ENCODE measurements around the gene CACNA1C.
"Not testable (repeated sequence)": the region's sequence is repeated elsewhere in the genome, so short reads cannot be mapped to it uniquely, and the experiment has no call there.

The CACNA1C gene

GRCh38 chr12:2682296-2683251 is 629.8 kb downstream of the CACNA1C start:
- H3K9me3 ChIP-seq (ENCODE audit: control insufficient read depth in 2 of 2, low read length in 2 of 2): no peaks in the 10 kb centered on the region
- no peaks in the 10 kb centered on the region for H3K36me3 ChIP-seq (ENCODE audit: control insufficient read depth in 2 of 2, insufficient read depth in 2 of 2, low read length in 2 of 2)
- H3K4me3 ChIP-seq (ENCODE audit: low read length in 2 of 2): no peak overlapping the region
- H3K4me1 ChIP-seq (ENCODE audit: control insufficient read depth in 2 of 2, insufficient read depth in 2 of 2, low read length in 2 of 2): peaks cover 6% of the 10 kb centered on the region in 2 donors
- no peaks in the 10 kb centered on the region for H3K27me3 ChIP-seq (ENCODE audit: control insufficient read depth in 2 of 2, insufficient read depth in 2 of 2, low read length in 2 of 2)
- H3K27ac ChIP-seq (ENCODE audit: low read depth in 2 of 2, low read length in 2 of 2): no peak overlapping the region
- H3K9ac ChIP-seq (ENCODE audit: low read depth in 1 of 2, low read length in 2 of 2): no peak overlapping the region

GRCh38 chr12:2683283-2684025 is 630.7 kb downstream of the CACNA1C start:
- no peaks in the 10 kb centered on the region for H3K36me3 ChIP-seq (ENCODE audit: control insufficient read depth in 2 of 2, insufficient read depth in 2 of 2, low read length in 2 of 2)
- no peak overlapping the region for H3K9ac ChIP-seq (ENCODE audit: low read depth in 1 of 2, low read length in 2 of 2)
- no peaks in the 10 kb centered on the region for H3K27me3 ChIP-seq (ENCODE audit: control insufficient read depth in 2 of 2, insufficient read depth in 2 of 2, low read length in 2 of 2)
- peaks cover 6% of the 10 kb centered on the region in 2 donors for H3K4me1 ChIP-seq (ENCODE audit: control insufficient read depth in 2 of 2, insufficient read depth in 2 of 2, low read length in 2 of 2)
- H3K4me3 ChIP-seq (ENCODE audit: low read length in 2 of 2): no peak overlapping the region
- H3K27ac ChIP-seq (ENCODE audit: low read depth in 2 of 2, low read length in 2 of 2): no peak overlapping the region
- no peaks in the 10 kb centered on the region for H3K9me3 ChIP-seq (ENCODE audit: control insufficient read depth in 2 of 2, low read length in 2 of 2)

- not testable (repeated sequence) for H3K9ac ChIP-seq (ENCODE audit: low read depth in 1 of 2, low read length in 2 of 2); H3K4me3 ChIP-seq (ENCODE audit: low read length in 2 of 2); H3K36me3 ChIP-seq (ENCODE audit: control insufficient read depth in 2 of 2, insufficient read depth in 2 of 2, low read length in 2 of 2); H3K27ac ChIP-seq (ENCODE audit: low read depth in 2 of 2, low read length in 2 of 2); H3K9me3 ChIP-seq (ENCODE audit: control insufficient read depth in 2 of 2, low read length in 2 of 2); H3K27me3 ChIP-seq (ENCODE audit: control insufficient read depth in 2 of 2, insufficient read depth in 2 of 2, low read length in 2 of 2); H3K4me1 ChIP-seq (ENCODE audit: control insufficient read depth in 2 of 2, insufficient read depth in 2 of 2, low read length in 2 of 2)
These were observed 631.2 kb downstream of the CACNA1C start for GRCh38 chr12:2684026-2684325.

DNA sequence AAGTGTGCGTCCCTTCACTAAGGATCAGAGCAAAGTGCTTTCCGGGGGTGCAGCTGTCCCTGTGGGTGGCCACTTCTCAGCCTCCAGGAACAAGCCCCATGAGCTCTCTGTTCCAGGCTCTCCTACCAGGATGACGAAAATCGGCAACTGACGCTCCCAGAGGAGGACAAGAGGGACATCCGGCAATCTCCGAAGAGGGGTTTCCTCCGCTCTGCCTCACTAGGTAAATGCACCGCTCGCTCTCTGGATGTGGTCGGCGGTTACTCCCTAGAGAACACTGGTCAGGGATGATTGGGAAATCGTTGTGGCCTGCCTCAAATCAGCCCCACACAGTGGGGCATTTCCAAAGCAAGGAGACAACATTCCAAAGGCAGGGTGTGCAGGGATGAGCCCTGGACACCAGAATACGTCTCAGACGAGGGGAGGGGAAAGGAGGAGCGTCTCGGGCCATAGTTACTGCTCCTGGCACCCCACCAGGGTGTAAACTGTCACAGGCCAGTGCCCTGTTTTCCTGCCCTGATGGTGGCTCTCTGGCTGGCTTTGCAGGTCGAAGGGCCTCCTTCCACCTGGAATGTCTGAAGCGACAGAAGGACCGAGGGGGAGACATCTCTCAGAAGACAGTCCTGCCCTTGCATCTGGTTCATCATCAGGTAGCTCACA is 633.0 kb downstream of the CACNA1C start:
- H3K9ac ChIP-seq (ENCODE audit: low read depth in 1 of 2, low read length in 2 of 2); H3K4me1 ChIP-seq (ENCODE audit: control insufficient read depth in 2 of 2, insufficient read depth in 2 of 2, low read length in 2 of 2); H3K9me3 ChIP-seq (ENCODE audit: control insufficient read depth in 2 of 2, low read length in 2 of 2); H3K27me3 ChIP-seq (ENCODE audit: control insufficient read depth in 2 of 2, insufficient read depth in 2 of 2, low read length in 2 of 2); H3K27ac ChIP-seq (ENCODE audit: low read depth in 2 of 2, low read length in 2 of 2); H3K4me3 ChIP-seq (ENCODE audit: low read length in 2 of 2); H3K36me3 ChIP-seq (ENCODE audit: control insufficient read depth in 2 of 2, insufficient read depth in 2 of 2, low read length in 2 of 2): not testable (repeated sequence)

- H3K9ac ChIP-seq (ENCODE audit: low read depth in 1 of 2, low read length in 2 of 2): no peak overlapping the region
- peaks cover 0 to 4% of the 10 kb centered on the region in 2 donors for H3K27me3 ChIP-seq (ENCODE audit: control insufficient read depth in 2 of 2, insufficient read depth in 2 of 2, low read length in 2 of 2)
- no peaks in the 10 kb centered on the region for H3K36me3 ChIP-seq (ENCODE audit: control insufficient read depth in 2 of 2, insufficient read depth in 2 of 2, low read length in 2 of 2)
- peaks cover 6% of the 10 kb centered on the region in 2 donors for H3K4me1 ChIP-seq (ENCODE audit: control insufficient read depth in 2 of 2, insufficient read depth in 2 of 2, low read length in 2 of 2)
- no peaks in the 10 kb centered on the region for H3K9me3 ChIP-seq (ENCODE audit: control insufficient read depth in 2 of 2, low read length in 2 of 2)
- no peak overlapping the region for H3K27ac ChIP-seq (ENCODE audit: low read depth in 2 of 2, low read length in 2 of 2)
- no peak overlapping the region for H3K4me3 ChIP-seq (ENCODE audit: low read length in 2 of 2)
These were observed 633.5 kb downstream of the CACNA1C start for GRCh38 chr12:2686280-2686646.

DNA sequence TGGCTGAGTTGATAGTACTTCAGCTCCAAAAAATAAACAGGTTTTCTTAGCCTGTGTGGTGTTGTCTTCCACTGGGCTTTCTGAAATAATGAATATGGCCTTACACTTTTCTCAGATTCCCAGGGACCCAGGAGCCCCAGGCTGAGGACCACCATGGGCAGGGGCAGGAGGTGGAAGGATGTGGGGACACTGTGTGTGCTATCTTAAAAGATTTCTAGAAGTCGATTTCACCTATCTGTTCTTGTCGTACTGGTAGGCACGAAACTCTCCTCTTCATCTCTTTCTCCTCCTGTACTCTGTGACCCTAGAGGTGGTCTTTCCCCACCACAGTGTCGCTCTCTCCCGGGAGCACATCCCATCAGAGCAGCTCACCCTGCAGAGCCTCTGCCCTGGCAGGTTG is 634.3 kb downstream of the CACNA1C start:
- Histone ChIP-seq H3K27me3 (ENCODE audit: control insufficient read depth in 2 of 2, insufficient read depth in 2 of 2, low read length in 2 of 2) (peaks cover 0 to 4% of the 10 kb centered on the region in 2 donors), H3K36me3 (ENCODE audit: control insufficient read depth in 2 of 2, insufficient read depth in 2 of 2, low read length in 2 of 2) (no peaks in the 10 kb centered on the region), H3K4me1 (ENCODE audit: control insufficient read depth in 2 of 2, insufficient read depth in 2 of 2, low read length in 2 of 2) (peaks cover 6 to 11% of the 10 kb centered on the region in 2 donors), H3K9ac (ENCODE audit: low read depth in 1 of 2, low read length in 2 of 2) (no peak overlapping the region), H3K4me3 (ENCODE audit: low read length in 2 of 2) (no peak overlapping the region), H3K9me3 (ENCODE audit: control insufficient read depth in 2 of 2, low read length in 2 of 2) (no peaks in the 10 kb centered on the region), H3K27ac (ENCODE audit: low read depth in 2 of 2, low read length in 2 of 2) (no peak overlapping the region)

DNA sequence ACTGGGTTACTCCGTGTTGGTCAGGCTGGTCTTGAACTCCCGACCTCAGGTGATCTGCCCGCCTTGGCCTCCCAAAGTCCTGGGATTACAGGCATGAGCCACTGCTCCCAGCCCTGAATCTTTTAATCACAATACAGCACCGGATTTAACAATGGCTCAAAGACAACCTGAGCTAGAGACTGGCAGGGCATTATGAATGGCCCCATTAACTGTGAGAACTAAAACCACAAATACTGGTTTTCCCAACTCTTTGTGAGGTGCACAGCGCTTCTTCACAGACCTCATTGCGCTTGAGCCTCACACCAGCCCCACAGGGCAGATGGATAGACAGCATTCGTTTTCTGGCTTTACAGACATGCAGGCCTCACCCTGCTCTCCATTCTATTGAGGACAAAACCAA is 634.9 kb downstream of the CACNA1C start:
- no peaks in the 10 kb centered on the region for H3K36me3 ChIP-seq (ENCODE audit: control insufficient read depth in 2 of 2, insufficient read depth in 2 of 2, low read length in 2 of 2)
- H3K27me3 ChIP-seq (ENCODE audit: control insufficient read depth in 2 of 2, insufficient read depth in 2 of 2, low read length in 2 of 2): peaks cover 0 to 4% of the 10 kb centered on the region in 2 donors
- H3K27ac ChIP-seq (ENCODE audit: low read depth in 2 of 2, low read length in 2 of 2): no peak overlapping the region
- H3K4me1 ChIP-seq (ENCODE audit: control insufficient read depth in 2 of 2, insufficient read depth in 2 of 2, low read length in 2 of 2): peaks cover 6 to 11% of the 10 kb centered on the region in 2 donors
- no peaks in the 10 kb centered on the region for H3K9me3 ChIP-seq (ENCODE audit: control insufficient read depth in 2 of 2, low read length in 2 of 2)
- no peak overlapping the region for H3K4me3 ChIP-seq (ENCODE audit: low read length in 2 of 2)
- H3K9ac ChIP-seq (ENCODE audit: low read depth in 1 of 2, low read length in 2 of 2): no peak overlapping the region

GRCh38 chr12:2688381-2688931 is 635.7 kb downstream of the CACNA1C start:
- no peaks in the 10 kb centered on the region for H3K9me3 ChIP-seq (ENCODE audit: control insufficient read depth in 2 of 2, low read length in 2 of 2)
- H3K4me3 ChIP-seq (ENCODE audit: low read length in 2 of 2): no peak overlapping the region
- H3K9ac ChIP-seq (ENCODE audit: low read depth in 1 of 2, low read length in 2 of 2): no peak overlapping the region
- H3K36me3 ChIP-seq (ENCODE audit: control insufficient read depth in 2 of 2, insufficient read depth in 2 of 2, low read length in 2 of 2): no peaks in the 10 kb centered on the region
- H3K4me1 ChIP-seq (ENCODE audit: control insufficient read depth in 2 of 2, insufficient read depth in 2 of 2, low read length in 2 of 2): peaks cover 3 to 9% of the 10 kb centered on the region in 2 donors
- peaks cover 0 to 4% of the 10 kb centered on the region in 2 donors for H3K27me3 ChIP-seq (ENCODE audit: control insufficient read depth in 2 of 2, insufficient read depth in 2 of 2, low read length in 2 of 2)
- H3K27ac ChIP-seq (ENCODE audit: low read depth in 2 of 2, low read length in 2 of 2): no peak overlapping the region

DNA sequence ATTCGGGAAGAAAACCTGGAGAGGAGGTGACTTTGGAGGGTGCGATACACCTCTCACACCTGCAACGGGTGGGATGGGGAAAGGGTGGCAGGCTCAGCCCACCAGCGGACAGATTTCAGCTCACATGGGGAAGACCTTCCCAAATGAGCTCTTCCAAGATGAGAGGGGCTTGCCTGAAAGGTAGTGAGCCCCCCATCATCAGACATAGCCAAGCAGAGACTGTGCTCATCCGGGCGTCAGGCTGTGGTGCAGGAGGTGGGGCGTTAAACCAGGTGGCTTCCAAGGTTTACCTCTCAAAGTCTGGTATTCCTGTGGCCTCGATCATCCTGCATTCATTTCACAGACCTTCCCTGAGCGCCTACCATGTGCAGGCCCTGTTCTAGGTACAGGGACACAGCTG is 636.6 kb downstream of the CACNA1C start:
- Histone ChIP-seq H3K9me3 (ENCODE audit: control insufficient read depth in 2 of 2, low read length in 2 of 2) (no peaks in the 10 kb centered on the region), H3K27me3 (ENCODE audit: control insufficient read depth in 2 of 2, insufficient read depth in 2 of 2, low read length in 2 of 2) (peaks cover 0 to 4% of the 10 kb centered on the region in 2 donors), H3K4me3 (ENCODE audit: low read length in 2 of 2) (no peak overlapping the region), H3K27ac (ENCODE audit: low read depth in 2 of 2, low read length in 2 of 2) (no peak overlapping the region), H3K9ac (ENCODE audit: low read depth in 1 of 2, low read length in 2 of 2) (no peak overlapping the region), H3K4me1 (ENCODE audit: control insufficient read depth in 2 of 2, insufficient read depth in 2 of 2, low read length in 2 of 2) (peaks cover 0 to 5% of the 10 kb centered on the region in 2 donors), H3K36me3 (ENCODE audit: control insufficient read depth in 2 of 2, insufficient read depth in 2 of 2, low read length in 2 of 2) (no peaks in the 10 kb centered on the region)

- H3K36me3 ChIP-seq (ENCODE audit: control insufficient read depth in 2 of 2, insufficient read depth in 2 of 2, low read length in 2 of 2): no peaks in the 10 kb centered on the region
- H3K27me3 ChIP-seq (ENCODE audit: control insufficient read depth in 2 of 2, insufficient read depth in 2 of 2, low read length in 2 of 2): peaks cover 0 to 4% of the 10 kb centered on the region in 2 donors
- no peaks in the 10 kb centered on the region for H3K9me3 ChIP-seq (ENCODE audit: control insufficient read depth in 2 of 2, low read length in 2 of 2)
- H3K27ac ChIP-seq (ENCODE audit: low read depth in 2 of 2, low read length in 2 of 2): no peak overlapping the region
- peaks cover 0 to 5% of the 10 kb centered on the region in 2 donors for H3K4me1 ChIP-seq (ENCODE audit: control insufficient read depth in 2 of 2, insufficient read depth in 2 of 2, low read length in 2 of 2)
- H3K4me3 ChIP-seq (ENCODE audit: low read length in 2 of 2): no peak overlapping the region
- H3K9ac ChIP-seq (ENCODE audit: low read depth in 1 of 2, low read length in 2 of 2): no peak overlapping the region
These were observed 637.1 kb downstream of the CACNA1C start for GRCh38 chr12:2689879-2690278.
